Nephron progenitor cell (in vitro differentiated cells): ENCODE measurements around the gene FIGLA.

ENCODE experiments used
- DNase-seq: peaks from one replicate; pipeline ENCODE4 v3.0.0; 2021
- H3K27ac Mint-ChIP-seq: 2 replicates; pipeline ENCODE4 v1.8.0; 2021; ENCODE audit warnings: mild to moderate bottlenecking, moderate library complexity, mixed read lengths
- H3K27me3 Mint-ChIP-seq: 2 replicates; pipeline ENCODE4 v1.8.0; 2021; ENCODE audit warnings: mild to moderate bottlenecking, low read depth, mixed read lengths; ENCODE audit not compliant: poor library complexity
- H3K36me3 Mint-ChIP-seq: 2 replicates; pipeline ENCODE4 v1.8.0; 2021; ENCODE audit warnings: low read depth, mixed read lengths
- H3K4me1 Mint-ChIP-seq: 2 replicates; pipeline ENCODE4 v1.8.0; 2021; ENCODE audit warnings: mixed read lengths
- H3K4me3 Mint-ChIP-seq: 2 replicates; pipeline ENCODE4 v1.8.0; 2021; ENCODE audit warnings: mild to moderate bottlenecking, moderate library complexity, mixed read lengths
- H3K9me3 Mint-ChIP-seq: 2 replicates; pipeline ENCODE4 v1.8.0; 2021; ENCODE audit warnings: mild to moderate bottlenecking, moderate library complexity, mixed read lengths
- TF ChIP-seq, protein P1 (sequence below): fragments of 200-600 bp; sonication (generic); IDR thresholded peaks from 2 replicates; pipeline ENCODE4 v1.5.0; 2021; ENCODE audit warnings: antibody characterized with exemption

Gene FIGLA

DNA sequence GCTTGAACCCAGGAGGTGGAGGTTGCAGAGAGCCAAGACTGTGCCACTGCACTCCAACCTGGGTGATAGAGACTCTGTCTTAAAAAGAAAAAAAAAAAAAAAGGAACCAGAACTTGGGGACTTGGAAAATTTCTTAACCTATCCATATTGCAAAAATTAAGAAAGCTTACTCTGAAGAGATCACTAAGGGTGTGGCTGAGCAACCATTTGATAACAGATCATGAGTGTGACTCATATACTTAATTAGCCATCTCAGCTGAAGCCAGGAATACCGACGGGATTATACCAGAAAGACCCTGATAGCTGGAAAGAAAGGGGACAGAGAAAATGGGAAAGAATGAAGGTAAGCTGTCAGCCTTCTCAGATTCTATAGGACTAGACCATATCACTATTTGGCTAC is 15.3 kb downstream of the FIGLA start:
- TF ChIP-seq, protein P1, sequence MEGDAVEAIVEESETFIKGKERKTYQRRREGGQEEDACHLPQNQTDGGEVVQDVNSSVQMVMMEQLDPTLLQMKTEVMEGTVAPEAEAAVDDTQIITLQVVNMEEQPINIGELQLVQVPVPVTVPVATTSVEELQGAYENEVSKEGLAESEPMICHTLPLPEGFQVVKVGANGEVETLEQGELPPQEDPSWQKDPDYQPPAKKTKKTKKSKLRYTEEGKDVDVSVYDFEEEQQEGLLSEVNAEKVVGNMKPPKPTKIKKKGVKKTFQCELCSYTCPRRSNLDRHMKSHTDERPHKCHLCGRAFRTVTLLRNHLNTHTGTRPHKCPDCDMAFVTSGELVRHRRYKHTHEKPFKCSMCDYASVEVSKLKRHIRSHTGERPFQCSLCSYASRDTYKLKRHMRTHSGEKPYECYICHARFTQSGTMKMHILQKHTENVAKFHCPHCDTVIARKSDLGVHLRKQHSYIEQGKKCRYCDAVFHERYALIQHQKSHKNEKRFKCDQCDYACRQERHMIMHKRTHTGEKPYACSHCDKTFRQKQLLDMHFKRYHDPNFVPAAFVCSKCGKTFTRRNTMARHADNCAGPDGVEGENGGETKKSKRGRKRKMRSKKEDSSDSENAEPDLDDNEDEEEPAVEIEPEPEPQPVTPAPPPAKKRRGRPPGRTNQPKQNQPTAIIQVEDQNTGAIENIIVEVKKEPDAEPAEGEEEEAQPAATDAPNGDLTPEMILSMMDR: no peak
- H3K4me1 Mint-ChIP-seq: no peaks in the 10 kb centered on the region
- H3K27me3 Mint-ChIP-seq: peaks cover 27% of the 10 kb centered on the region
- H3K36me3 Mint-ChIP-seq: no peaks in the 10 kb centered on the region
- no peaks in the 10 kb centered on the region for H3K9me3 Mint-ChIP-seq
- no peak for DNase-seq
- no peak overlapping the region for H3K4me3 Mint-ChIP-seq
- H3K27ac Mint-ChIP-seq: no peak overlapping the region

DNA sequence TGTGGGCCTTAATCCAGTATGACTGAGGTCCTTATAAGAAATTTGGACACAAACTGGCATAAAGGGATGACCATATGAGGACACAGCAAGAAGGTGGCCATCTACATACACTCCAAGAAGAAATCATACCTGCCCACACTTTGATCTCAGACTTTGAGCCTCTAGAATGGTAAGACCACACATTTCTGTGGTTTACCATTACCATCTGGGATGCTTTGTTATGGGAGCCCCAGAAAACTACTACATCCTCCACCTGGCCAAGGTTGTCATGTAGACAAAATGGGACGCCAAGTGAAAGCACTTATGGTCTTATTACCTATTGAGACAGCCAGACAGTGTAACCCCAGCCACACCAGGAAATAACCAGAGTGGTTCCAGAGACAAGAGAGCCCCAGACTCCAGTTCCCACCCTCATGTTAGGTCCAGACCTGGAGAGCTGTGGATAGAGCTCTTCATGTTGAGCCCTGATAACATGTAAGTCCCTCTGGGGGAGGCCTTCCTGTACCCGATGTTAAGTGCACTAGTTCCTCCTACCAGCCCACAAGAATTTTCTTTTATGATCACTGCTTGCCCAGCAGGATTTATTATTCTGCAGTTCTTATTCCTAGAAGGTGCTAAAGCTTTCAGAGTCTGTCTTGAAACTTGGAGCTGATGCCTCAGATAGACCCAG is 17.8 kb downstream of the FIGLA start:
- no peak overlapping the region for H3K4me3 Mint-ChIP-seq
- H3K9me3 Mint-ChIP-seq: no peaks in the 10 kb centered on the region
- H3K36me3 Mint-ChIP-seq: no peaks in the 10 kb centered on the region
- H3K4me1 Mint-ChIP-seq: peaks cover 12% of the 10 kb centered on the region
- DNase-seq: no peak
- peaks cover 35% of the 10 kb centered on the region for H3K27me3 Mint-ChIP-seq
- TF ChIP-seq, protein P1: no peak
- no peak overlapping the region for H3K27ac Mint-ChIP-seq

DNA sequence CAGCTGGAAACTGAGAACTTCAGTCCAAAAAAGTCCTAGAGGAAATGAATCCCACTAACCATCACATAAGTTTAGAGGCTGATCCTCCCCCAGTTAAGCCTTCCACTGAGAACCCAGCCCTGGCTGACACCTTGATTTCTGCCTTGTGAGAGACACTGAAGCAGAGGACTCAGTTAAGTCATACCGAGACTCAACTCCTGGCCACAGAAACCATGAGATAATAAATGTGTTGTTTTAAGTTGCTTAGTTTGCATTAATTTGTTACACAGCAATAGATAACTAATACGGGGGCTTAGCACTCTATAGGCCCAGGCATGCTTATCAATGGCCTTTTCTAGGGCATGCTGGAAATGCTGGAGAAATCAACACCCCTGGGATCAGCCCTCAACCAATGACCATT is 19.0 kb downstream of the FIGLA start:
- TF ChIP-seq, protein P1: no peak
- no peak overlapping the region for H3K27ac Mint-ChIP-seq
- H3K27me3 Mint-ChIP-seq: peaks cover 41% of the 10 kb centered on the region
- no peaks in the 10 kb centered on the region for H3K9me3 Mint-ChIP-seq
- H3K36me3 Mint-ChIP-seq: no peaks in the 10 kb centered on the region
- DNase-seq: no peak
- H3K4me3 Mint-ChIP-seq: no peak overlapping the region
- peaks cover 17% of the 10 kb centered on the region for H3K4me1 Mint-ChIP-seq

DNA sequence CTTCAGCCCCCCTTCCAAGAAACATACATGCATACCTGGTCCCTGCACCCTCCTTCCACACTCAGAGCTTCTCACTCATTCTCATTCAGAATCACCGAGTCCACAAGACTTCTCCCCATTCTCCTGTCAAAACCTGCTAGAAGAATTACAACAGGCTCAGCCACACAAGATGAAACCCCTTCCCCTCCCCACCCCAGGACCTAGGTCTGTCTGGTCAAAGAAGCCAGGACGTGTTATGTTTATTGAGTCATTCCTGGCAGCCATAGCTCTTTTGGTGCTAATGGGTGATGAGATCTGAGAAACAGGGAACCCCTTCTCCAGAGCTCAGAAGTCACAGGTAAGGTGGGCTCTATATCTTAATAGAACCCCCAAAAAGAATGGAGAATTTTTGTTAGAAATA is 21.0 kb downstream of the FIGLA start:
- Mint-ChIP-seq H3K27me3 (peaks cover 36% of the 10 kb centered on the region), H3K36me3 (no peaks in the 10 kb centered on the region), H3K27ac (no peak overlapping the region), H3K9me3 (no peaks in the 10 kb centered on the region), H3K4me1 (peaks cover 28% of the 10 kb centered on the region), H3K4me3 (peak overlapping the region; percentile 76)
- DNase-seq: no peak
- TF ChIP-seq, protein P1: no peak

DNA sequence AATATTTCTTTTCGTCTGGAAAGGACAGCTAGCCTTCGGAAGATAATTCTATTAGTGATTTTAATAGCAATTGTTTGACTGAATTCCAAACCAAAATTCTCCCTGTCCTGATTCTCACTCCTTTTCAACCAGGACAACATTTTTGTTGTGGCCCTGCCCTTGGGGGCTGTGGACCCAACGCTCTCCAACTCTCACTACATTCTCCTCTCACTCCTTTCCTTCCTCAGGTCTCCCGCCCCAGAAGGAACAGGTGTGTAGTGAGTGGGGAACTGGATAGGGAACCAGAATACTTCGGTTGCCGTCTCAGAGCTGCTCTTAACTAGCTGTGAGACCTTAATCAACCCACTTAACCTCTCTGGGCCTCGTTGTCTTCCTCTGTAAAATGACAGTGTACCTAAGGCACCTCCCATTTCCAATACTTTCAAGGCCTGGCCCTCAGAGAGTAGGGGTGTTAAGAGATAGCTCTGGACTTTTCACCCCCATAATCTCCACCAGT is 21.8 kb downstream of the FIGLA start:
- TF ChIP-seq, protein P1: no peak
- no peak for DNase-seq
- Mint-ChIP-seq H3K27ac (no peak overlapping the region), H3K27me3 (peaks cover 35% of the 10 kb centered on the region), H3K36me3 (no peaks in the 10 kb centered on the region), H3K4me1 (peaks cover 28% of the 10 kb centered on the region), H3K9me3 (no peaks in the 10 kb centered on the region), H3K4me3 (peak overlapping the region; percentile 76)
